LNCAP (cell line): ENCODE results near the gene APBB2.

Source experiments
- CTCF ChIP-seq: fragments of 450-650 bp; IDR thresholded peaks from 2 replicates; pipeline ENCODE4 v1.5.1; 2017; ENCODE audit warnings: mild to moderate bottlenecking

The APBB2 gene

GRCh38 chr4:41009411-41009810 lies 204.9 kb downstream of the APBB2 start:
- TF ChIP-seq CTCF: no peak

GRCh38 chr4:41006141-41006540 lies 208.2 kb downstream of the APBB2 start:
- no peak for TF ChIP-seq CTCF

GRCh38 chr4:41002309-41002708 lies 212.0 kb downstream of the APBB2 start:
- no peak for TF ChIP-seq CTCF

GRCh38 chr4:41000356-41000755 lies 214.0 kb downstream of the APBB2 start:
- TF ChIP-seq CTCF: no peak

- TF ChIP-seq CTCF: no peak
These were observed 215.5 kb downstream of the APBB2 start for GRCh38 chr4:40998675-40999358.

GRCh38 chr4:40995850-40996249 lies 218.5 kb downstream of the APBB2 start:
- TF ChIP-seq CTCF: no peak

GRCh38 chr4:40992472-40993295 lies 221.7 kb downstream of the APBB2 start:
- no peak for TF ChIP-seq CTCF
